Measurements from ENCODE around the gene RAB38. TPM values are rescaled to one million over a fixed set of nuclear protein-coding genes. Genes with fewer than 3 reads are reported as not detected.

Gene RAB38
- total RNA-seq, 1 experiment from 2014 or later: 18.7 TPM

DNA sequence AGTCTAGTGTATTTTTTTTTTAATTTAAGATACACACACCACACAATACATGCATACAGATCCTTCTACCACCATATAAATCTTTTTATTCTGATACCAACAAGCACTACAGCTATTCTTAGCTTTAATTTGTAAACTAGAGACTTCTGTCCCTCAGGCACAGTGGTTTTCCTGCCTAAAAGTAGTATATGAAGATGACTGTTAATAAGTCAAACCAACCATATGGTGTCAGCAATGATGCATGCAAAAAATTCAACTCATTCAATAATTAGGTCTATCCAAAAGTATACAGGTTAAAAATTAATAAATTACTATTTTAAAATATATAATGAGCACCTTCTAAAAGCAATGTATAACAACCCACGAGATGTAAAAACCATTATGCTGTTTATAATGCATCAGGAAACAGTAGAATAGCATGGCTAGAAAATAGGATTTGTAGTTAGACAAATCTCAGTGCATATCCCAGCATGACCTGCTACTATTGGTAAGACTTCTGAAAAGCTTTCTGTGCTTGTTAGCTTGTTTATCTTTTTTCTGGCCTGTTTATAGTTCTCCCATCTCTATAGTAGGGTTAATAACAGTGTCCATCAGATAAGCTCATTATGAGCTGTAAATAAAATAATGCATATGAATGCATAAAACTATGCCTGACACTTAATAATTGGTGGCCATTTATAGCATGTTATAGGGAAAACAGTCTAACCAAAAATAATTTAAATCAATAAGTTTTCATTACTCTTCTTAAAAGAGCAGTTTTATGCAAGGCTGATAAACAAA is 10.2 kb downstream of the RAB38 start:
- H3K79me1 ChIP-seq (ENCODE audit: insufficient read depth, low read depth, low read length, poor library complexity, severe bottlenecking): no peaks in the 10 kb centered on the region
- no peaks in the 10 kb centered on the region for H3K23me2 ChIP-seq (ENCODE audit: insufficient read length, low read depth, low read length, poor library complexity, severe bottlenecking)
- no peak for TF ChIP-seq CTCF (conservative IDR thresholded peaks at IDR 0.05)
- Mint-ChIP-seq H3K36me3 (ENCODE audit: insufficient read depth in 1 of 3, low read depth in 3 of 3) (peaks cover under 1 to 15% (median 7%) of the 10 kb centered on the region in 3 experiments; a peak in 5 of 7 replicates), H3K4me1 (no peaks in the 10 kb centered on the region), H3K27ac (no peak overlapping the region), H3K9me3 (0 out of 5 replicates have a peak, but pooled peaks cover 0 to under 1% of the 10 kb centered on the region in 2 experiments), H3K4me3 (no peak overlapping the region), H3K27me3 (ENCODE audit: low read depth) (no peaks in the 10 kb centered on the region)
- H2BK5ac ChIP-seq (ENCODE audit: insufficient read length, low read length): no peak overlapping the region
- no peaks in the 10 kb centered on the region for H4K20me1 ChIP-seq (ENCODE audit: control insufficient read depth, insufficient read depth, insufficient read length)
- no peak overlapping the region for H2AFZ ChIP-seq (ENCODE audit: low read length)
- no peak overlapping the region for H3K14ac ChIP-seq (ENCODE audit: insufficient read depth, low read length)
- H3K9me3 ChIP-seq (ENCODE audit: control insufficient read depth, low read depth, low read length): no peaks in the 10 kb centered on the region
- H2BK15ac ChIP-seq (ENCODE audit: low read depth, low read length): no peak overlapping the region
- no peak overlapping the region for H3K27ac ChIP-seq (ENCODE audit: insufficient read length, low read depth, low read length)
- no peak for DNase-seq
- no peak overlapping the region for H4K5ac ChIP-seq (ENCODE audit: insufficient read length, low read depth, low read length)
- no CpG with 5 or more reads among the region's 1 CpG for WGBS (ENCODE audit: extremely low coverage, insufficient read length, low lambda C conversion rate)
- H3K4me1 ChIP-seq (ENCODE audit: insufficient read depth, low read length): no peaks in the 10 kb centered on the region
- no peak overlapping the region for H3T11ph ChIP-seq (ENCODE audit: low read length)
- no peak overlapping the region for H2BK120ac ChIP-seq (ENCODE audit: low read depth, low read length, poor library complexity, severe bottlenecking)
- no peak overlapping the region for H2BK20ac ChIP-seq (ENCODE audit: low read depth, low read length, poor library complexity, severe bottlenecking)
- no peaks in the 10 kb centered on the region for H3K27me3 ChIP-seq (ENCODE audit: insufficient read depth, low read length)
- H3K4me2 ChIP-seq (ENCODE audit: insufficient read depth, insufficient read length, low read length): no peak overlapping the region
- H4K91ac ChIP-seq (ENCODE audit: insufficient read length, low read depth, low read length): no peak overlapping the region
- no peaks in the 10 kb centered on the region for H3K79me2 ChIP-seq (ENCODE audit: insufficient read depth, low read length)
- no peak overlapping the region for H2AK5ac ChIP-seq (ENCODE audit: insufficient read length, low read length)
- no peak overlapping the region for H3K18ac ChIP-seq (ENCODE audit: insufficient read length, low read depth, low read length)
- H3K4ac ChIP-seq (ENCODE audit: low read depth, low read length): no peak overlapping the region
- no peak overlapping the region for H4K8ac ChIP-seq (replicated peaks; ENCODE audit: insufficient read length, low read depth, low read length)
- no peak overlapping the region for H3K56ac ChIP-seq (ENCODE audit: insufficient read length, low read depth, low read length)
- H3K9ac ChIP-seq (ENCODE audit: extremely low read depth, insufficient read length, low read length): no peak overlapping the region
- H3K23ac ChIP-seq (ENCODE audit: insufficient read length, low read depth, low read length): no peak overlapping the region
- no peak overlapping the region for H2BK12ac ChIP-seq (ENCODE audit: insufficient read length, low read depth, low read length)

Measured in H9 (cell line).